Measurements from ENCODE around the gene PIK3CB. TPM values are rescaled to one million over a fixed set of nuclear protein-coding genes. Genes with fewer than 3 reads are reported as not detected.

PIK3CB gene
- total RNA-seq, 1 experiment from 2014 or later, result 35.6 TPM

DNA sequence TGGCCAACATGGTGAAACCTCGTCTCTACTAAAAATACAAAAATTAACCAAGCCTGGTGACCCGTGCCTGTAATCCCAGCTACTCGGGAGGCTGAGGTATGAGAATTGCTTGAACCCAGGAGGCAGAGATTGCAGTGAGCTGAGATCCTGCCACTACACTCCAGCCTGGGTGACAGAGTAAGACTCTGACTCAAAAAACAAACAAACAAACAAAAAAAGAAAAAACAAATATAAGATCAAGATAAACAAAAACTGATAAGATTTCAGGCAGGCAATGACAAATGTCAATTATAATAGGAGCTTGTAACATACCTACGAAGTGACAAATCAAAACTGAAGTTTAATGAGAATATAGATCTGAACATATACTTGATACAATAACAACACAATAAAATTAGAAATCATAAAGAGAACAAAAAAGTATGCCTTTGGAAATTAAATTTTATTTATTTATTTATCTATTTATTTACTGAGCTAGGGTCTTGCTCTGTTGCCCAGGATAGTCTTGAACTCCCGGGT is 155.8 kb downstream of the PIK3CB start:
- H3K36me3 Mint-ChIP-seq (ENCODE audit: insufficient read depth in 1 of 3, low read depth in 3 of 3), result peaks cover 32 to 55% (median 50%) of the 10 kb centered on the region in 3 experiments
- Histone ChIP-seq H2BK120ac (ENCODE audit: low read depth, low read length, poor library complexity, severe bottlenecking) (no peak overlapping the region), H4K8ac (replicated peaks; ENCODE audit: insufficient read length, low read depth, low read length) (no peak overlapping the region), H2AFZ (ENCODE audit: low read length) (no peak overlapping the region), H2BK5ac (ENCODE audit: insufficient read length, low read length) (no peak overlapping the region), H4K20me1 (ENCODE audit: control insufficient read depth, insufficient read depth, insufficient read length) (no peaks in the 10 kb centered on the region), H3K23ac (ENCODE audit: insufficient read length, low read depth, low read length) (no peak overlapping the region), H3K4me1 (ENCODE audit: insufficient read depth, low read length) (0 out of 2 replicates have a peak, but pooled peaks cover 3% of the 10 kb centered on the region), H3K14ac (ENCODE audit: insufficient read depth, low read length) (no peak overlapping the region), H2AK5ac (ENCODE audit: insufficient read length, low read length) (no peak overlapping the region), H3K4ac (ENCODE audit: low read depth, low read length) (no peak overlapping the region), H3K23me2 (ENCODE audit: insufficient read length, low read depth, low read length, poor library complexity, severe bottlenecking) (no peaks in the 10 kb centered on the region), H4K5ac (ENCODE audit: insufficient read length, low read depth, low read length) (no peak overlapping the region), H3T11ph (ENCODE audit: low read length) (no peak overlapping the region), H3K56ac (ENCODE audit: insufficient read length, low read depth, low read length) (no peak overlapping the region), H3K27me3 (ENCODE audit: insufficient read depth, low read length) (no peaks in the 10 kb centered on the region), H3K4me2 (ENCODE audit: insufficient read depth, insufficient read length, low read length) (no peak overlapping the region), H4K91ac (ENCODE audit: insufficient read length, low read depth, low read length) (no peak overlapping the region), H2BK12ac (ENCODE audit: insufficient read length, low read depth, low read length) (no peak overlapping the region), H3K9ac (ENCODE audit: extremely low read depth, insufficient read length, low read length) (no peak overlapping the region), H2BK20ac (ENCODE audit: low read depth, low read length, poor library complexity, severe bottlenecking) (no peak overlapping the region), H2BK15ac (ENCODE audit: low read depth, low read length) (no peak overlapping the region), H3K9me3 (ENCODE audit: control insufficient read depth, low read depth, low read length) (no peaks in the 10 kb centered on the region), H3K18ac (ENCODE audit: insufficient read length, low read depth, low read length) (no peak overlapping the region), H3K79me1 (ENCODE audit: insufficient read depth, low read depth, low read length, poor library complexity, severe bottlenecking) (no peaks in the 10 kb centered on the region), H3K79me2 (ENCODE audit: insufficient read depth, low read length) (no peaks in the 10 kb centered on the region), H3K27ac (ENCODE audit: insufficient read length, low read depth, low read length) (no peak overlapping the region)
- H3K4me1 Mint-ChIP-seq, result peaks cover 3 to 5% of the 10 kb centered on the region in 2 experiments; a peak in 2 of 4 replicates
- H3K27ac Mint-ChIP-seq, result no peak overlapping the region
- H3K27me3 Mint-ChIP-seq (ENCODE audit: low read depth), result no peaks in the 10 kb centered on the region
- peaks cover 10 to 11% of the 10 kb centered on the region in 2 experiments; a peak in 4 of 5 replicates for H3K9me3 Mint-ChIP-seq
- no CpG with 5 or more reads among the region's 5 CpGs for WGBS (ENCODE audit: extremely low coverage, insufficient read length, low lambda C conversion rate)
- H3K4me3 Mint-ChIP-seq, result no peak overlapping the region
- no peak for DNase-seq
- TF ChIP-seq, protein P1, sequence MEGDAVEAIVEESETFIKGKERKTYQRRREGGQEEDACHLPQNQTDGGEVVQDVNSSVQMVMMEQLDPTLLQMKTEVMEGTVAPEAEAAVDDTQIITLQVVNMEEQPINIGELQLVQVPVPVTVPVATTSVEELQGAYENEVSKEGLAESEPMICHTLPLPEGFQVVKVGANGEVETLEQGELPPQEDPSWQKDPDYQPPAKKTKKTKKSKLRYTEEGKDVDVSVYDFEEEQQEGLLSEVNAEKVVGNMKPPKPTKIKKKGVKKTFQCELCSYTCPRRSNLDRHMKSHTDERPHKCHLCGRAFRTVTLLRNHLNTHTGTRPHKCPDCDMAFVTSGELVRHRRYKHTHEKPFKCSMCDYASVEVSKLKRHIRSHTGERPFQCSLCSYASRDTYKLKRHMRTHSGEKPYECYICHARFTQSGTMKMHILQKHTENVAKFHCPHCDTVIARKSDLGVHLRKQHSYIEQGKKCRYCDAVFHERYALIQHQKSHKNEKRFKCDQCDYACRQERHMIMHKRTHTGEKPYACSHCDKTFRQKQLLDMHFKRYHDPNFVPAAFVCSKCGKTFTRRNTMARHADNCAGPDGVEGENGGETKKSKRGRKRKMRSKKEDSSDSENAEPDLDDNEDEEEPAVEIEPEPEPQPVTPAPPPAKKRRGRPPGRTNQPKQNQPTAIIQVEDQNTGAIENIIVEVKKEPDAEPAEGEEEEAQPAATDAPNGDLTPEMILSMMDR (conservative IDR thresholded peaks at IDR 0.05), result no peak
